PC-3 (cell line): ENCODE data around the gene SYTL1.

Experiments
- EZH2 ChIP-seq: fragments of 300-600 bp; sonication (generic); IDR thresholded peaks from one replicate; pipeline ENCODE4 v1.6.1; 2017; ENCODE audit warnings: antibody characterized with exemption, mild to moderate bottlenecking, low read length; ENCODE audit not compliant: unreplicated experiment
- EZH2phosphoT487 ChIP-seq: fragments of 300-600 bp; sonication (generic); IDR thresholded peaks from 2 replicates; pipeline ENCODE4 v1.6.1; 2018; ENCODE audit warnings: mild to moderate bottlenecking, antibody characterized with exemption, low read length, borderline replicate concordance
- TF ChIP-seq, protein P1 (sequence below): fragments of 300-600 bp; sonication (generic); conservative IDR thresholded peaks from 2 replicates; pipeline ENCODE4 v1.5.1; 2017; ENCODE audit warnings: antibody characterized with exemption, low read depth, mild to moderate bottlenecking, low read length

DNA sequence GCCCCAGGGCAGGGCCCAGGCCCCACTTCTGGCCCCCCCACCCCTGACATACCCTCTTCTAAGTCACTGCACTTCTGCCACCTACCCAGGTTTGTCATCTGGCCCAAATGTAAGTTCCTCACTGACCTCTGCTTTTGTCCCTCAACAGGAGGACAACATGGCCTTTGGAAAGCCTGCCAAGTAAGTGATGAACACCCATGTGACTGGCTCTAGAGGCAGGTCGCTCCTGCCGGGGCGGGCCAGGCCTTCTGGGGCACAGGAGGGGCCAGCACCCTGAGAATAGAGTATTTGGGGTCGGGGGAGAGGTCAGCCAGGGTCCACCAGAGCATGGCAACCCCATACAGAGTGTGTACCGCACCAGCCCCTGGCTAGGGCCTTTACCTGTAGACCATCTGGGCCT is 9.9 kb upstream of the SYTL1 start:
- TF ChIP-seq, protein P1, sequence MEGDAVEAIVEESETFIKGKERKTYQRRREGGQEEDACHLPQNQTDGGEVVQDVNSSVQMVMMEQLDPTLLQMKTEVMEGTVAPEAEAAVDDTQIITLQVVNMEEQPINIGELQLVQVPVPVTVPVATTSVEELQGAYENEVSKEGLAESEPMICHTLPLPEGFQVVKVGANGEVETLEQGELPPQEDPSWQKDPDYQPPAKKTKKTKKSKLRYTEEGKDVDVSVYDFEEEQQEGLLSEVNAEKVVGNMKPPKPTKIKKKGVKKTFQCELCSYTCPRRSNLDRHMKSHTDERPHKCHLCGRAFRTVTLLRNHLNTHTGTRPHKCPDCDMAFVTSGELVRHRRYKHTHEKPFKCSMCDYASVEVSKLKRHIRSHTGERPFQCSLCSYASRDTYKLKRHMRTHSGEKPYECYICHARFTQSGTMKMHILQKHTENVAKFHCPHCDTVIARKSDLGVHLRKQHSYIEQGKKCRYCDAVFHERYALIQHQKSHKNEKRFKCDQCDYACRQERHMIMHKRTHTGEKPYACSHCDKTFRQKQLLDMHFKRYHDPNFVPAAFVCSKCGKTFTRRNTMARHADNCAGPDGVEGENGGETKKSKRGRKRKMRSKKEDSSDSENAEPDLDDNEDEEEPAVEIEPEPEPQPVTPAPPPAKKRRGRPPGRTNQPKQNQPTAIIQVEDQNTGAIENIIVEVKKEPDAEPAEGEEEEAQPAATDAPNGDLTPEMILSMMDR, result no peak
- TF ChIP-seq EZH2phosphoT487 (no peak), EZH2 (no peak)
